Forelimb muscle (tissue), 1 donor: ENCODE data around the gene CMTM4. TPM values are rescaled to one million over a fixed set of nuclear protein-coding genes. Genes with fewer than 3 reads are reported as not detected.
"Not testable (repeated sequence)": the region's sequence is repeated elsewhere in the genome, so short reads cannot be mapped to it uniquely, and the experiment has no call there.

Experiments
- DNase-seq: peaks from one replicate; pipeline ENCODE4 v3.0.0-alpha.2; 2013; ENCODE audit warnings: low read depth
- polyA plus RNA-seq: library from polyadenylated mRNA; unstranded; fragments of 120-200 nt; gene quantifications from one replicate; pipeline ENCODE4 v1.2.1, GENCODE V29; 2013; ENCODE audit not compliant: insufficient read length

Gene CMTM4
- polyA plus RNA-seq, 1 donor, result 8.8 TPM

DNA sequence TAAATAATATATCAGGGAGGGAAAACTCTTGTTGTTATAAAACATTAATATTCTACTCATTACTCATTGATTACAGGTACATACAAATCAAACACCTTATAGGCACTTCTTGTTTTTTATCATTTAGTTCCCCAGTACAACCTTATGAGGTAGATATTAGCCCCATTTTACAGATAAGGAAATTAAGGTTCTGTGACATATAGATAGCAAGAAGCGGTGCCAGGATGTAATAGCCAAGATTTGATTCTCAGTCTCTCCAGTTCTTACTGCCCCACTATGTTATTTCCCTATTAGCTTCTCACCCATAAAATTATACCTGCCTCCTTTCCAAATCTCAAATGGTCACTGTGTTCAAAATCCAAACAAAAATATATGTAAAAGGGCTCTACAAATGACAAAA lies 55.2 kb downstream of the CMTM4 start:
- DNase-seq, result no peak

DNA sequence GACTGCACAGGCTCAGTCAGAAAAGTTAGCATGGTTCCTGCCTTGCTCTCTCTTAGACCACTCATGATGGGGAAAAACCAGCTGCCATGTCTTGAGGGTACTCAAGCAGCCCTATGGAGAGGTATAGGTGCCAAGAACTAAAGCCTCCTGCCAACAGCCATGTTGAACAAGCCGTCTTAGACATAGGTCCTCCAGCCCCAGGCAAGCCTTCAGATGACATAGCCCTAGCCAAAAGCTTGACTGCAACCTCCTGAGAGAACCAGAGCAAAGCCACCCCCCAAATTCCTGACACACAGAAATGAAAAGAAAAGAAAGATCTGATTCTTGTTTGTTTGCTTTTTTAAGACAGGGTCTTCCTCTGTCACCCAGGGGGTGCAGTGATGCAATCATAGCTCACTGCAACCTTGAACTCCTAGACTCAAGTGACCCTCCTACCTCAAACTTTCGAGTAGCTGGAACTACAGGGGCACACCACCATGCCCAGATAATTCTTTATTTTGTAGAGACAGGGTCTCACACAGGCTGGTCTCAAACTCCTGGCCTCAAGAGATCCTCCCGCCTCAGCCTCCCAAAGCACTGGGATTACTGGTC lies 55.7 kb downstream of the CMTM4 start:
- DNase-seq, result no peak

DNA sequence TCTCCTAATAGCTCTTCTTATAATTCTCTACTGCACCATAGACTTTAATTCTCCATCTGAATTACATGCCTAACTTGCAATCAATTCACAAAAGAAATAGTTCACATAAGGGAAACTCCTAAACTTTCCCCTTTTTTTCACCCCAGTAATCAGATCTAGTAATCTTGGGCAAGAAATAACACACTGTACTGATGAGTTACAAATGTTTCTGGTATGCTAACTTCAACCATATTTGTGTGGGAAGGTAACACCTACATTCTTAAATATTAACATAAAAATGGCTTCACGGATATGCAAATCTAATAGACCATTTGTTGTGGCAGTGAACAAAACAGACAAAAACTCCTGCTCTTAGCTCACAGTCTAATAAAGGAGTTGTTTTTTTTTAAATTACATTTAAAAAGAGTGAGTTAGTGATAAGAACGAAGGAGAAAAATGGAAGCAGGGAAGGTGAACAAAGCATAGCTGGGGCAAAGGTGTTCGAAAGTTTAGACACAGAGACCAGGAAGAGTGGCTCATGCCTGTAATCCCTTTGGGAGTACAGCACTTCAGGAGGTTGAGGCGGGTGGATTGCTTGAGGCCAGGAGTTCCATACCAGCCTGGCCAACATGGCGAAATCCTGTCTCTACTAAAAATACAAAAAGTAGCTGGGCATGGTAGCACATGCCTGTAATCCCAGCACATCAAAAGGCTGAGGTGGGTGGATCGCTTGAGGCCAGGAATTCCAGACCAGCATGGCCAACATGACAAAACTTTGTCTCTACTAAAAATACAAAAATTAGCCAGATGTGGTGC lies 57.3 kb downstream of the CMTM4 start:
- DNase-seq, result no peak

DNA sequence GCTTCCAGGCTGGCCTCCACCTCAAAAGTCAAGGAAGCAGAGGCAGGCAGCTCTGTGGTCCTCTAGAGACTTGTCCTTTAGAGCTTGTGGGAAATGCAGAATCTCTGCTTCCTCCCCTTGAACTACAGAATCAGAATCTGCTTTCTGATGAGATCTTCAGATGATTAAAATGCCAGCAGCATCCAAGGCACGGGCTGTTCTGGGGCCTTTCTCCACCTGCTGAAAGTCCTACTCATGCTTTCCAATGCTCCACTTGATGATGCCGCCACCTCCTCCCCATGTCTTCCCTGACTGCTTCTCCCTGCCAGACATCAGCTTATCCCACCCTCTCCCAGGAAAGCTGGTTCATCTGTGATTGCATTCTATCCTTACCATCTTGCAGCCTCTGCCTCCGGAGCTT lies 58.7 kb downstream of the CMTM4 start:
- no peak for DNase-seq

DNA sequence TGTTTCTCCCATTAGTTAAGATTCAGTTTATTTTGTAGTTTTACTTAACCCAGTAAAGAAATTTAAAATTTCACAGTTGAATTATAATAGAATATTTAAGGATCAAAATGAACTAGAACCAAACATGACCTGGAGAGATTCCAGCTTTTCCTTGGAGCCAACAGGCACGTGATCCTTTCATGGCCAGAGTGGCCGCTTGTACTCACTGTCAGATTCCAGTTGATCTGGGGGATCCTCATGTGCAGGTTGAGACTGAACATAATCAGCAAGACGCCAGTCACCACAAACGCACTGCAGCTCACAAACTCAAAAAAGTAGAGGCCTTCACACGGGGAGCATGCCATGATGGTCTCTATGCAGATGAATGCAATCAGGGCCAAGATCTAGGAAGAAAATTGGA lies 60.3 kb downstream of the CMTM4 start:
- no peak for DNase-seq

DNA sequence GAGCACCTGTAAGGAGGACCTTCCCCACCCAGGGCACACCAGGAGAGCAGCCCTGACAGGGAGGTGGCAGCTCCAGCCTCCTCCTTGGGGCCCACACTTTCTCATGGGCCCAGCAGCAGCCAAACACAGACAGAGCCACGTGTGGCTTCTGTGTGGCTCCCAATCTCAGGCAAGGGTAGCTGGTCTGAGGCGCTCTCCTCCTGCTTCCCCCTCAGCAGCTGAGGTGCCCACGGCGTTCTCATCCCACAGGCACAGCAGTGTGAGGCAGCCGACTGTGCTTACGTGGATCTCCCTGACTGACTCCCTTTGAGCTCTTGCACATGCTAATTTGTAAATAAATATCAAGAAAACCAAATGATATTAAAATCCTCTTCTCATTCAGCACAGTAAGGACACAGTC lies 61.1 kb downstream of the CMTM4 start:
- no peak for DNase-seq

DNA sequence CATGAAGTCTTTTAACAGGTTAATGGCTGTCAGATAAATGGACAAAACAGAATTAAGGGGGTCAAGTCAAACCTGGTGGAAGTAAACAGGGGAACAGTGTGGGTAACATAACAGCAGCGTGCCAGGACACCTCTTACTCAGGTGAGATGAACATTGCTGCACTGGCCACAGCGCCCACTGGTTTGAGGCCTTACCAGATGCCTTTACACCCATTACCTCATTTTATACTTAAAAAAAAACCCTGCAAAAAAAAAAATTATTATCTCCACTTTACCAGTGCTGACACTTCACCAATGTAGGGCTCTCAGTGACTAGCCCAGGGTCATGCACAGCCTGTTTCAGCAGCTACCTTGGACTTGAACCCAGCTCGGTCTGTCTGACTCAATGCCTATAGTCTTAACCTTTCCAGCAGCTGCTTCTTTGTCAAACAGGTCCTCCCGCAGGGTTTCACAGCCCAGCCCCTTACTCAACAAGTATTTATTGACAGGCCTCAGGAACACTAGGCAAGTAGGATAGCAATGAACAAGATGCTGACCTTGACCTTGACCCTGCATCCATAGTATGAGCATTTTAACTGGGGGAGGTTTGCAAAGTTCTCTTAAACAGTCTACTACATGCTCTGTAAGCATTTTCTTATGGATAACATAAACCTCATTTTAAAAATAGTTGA lies 61.9 kb downstream of the CMTM4 start:
- DNase-seq, result no peak

DNA sequence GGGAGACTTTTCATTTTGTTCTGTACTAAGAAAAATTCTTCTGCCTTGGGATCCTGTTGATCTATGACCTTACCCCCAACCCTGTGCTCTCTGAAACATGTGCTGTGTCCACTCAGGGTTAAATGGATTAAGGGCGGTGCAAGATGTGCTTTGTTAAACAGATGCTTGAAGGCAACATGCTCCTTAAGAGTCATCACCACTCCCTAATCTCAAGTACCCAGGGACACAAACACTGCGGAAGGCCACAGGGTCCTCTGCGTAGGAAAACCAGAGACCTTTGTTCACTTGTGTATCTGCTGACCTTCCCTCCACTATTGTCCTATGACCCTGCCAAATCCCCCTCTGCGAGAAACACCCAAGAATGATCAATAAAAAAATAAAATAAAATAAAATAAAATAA lies 65.0 kb downstream of the CMTM4 start:
- DNase-seq, result not testable (repeated sequence)

DNA sequence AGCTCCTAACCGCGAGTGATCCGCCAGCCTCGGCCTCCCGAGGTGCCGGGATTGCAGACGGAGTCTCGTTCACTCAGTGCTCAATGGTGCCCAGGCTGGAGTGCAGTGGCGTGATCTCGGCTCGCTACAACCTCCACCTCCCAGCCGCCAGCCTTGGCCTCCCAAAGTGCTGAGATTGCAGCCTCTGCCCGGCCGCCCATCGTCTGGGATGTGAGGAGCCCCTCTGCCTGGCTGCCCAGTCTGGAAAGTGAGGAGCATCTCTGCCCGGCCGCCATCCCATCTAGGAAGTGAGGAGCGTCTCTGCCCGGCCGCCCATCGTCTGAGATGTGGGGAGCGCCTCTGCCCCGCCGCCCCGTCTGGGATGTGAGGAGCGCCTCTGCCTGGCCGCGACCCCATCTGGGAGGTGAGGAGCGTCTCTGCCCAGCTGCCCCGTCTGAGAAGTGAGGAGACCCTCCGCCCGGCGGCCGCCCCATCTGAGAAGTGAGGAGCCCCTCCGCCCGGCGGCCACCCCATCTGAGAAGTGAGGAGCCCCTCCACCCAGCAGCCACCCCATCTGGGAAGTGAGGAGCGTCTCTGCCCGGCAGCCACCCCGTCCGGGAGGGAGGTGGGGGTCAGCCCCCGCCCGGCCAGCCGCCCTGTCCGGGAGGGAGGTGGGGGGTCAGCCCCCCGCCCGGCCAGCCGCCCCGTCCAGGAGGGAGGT lies 65.8 kb downstream of the CMTM4 start:
- not testable (repeated sequence) for DNase-seq

DNA sequence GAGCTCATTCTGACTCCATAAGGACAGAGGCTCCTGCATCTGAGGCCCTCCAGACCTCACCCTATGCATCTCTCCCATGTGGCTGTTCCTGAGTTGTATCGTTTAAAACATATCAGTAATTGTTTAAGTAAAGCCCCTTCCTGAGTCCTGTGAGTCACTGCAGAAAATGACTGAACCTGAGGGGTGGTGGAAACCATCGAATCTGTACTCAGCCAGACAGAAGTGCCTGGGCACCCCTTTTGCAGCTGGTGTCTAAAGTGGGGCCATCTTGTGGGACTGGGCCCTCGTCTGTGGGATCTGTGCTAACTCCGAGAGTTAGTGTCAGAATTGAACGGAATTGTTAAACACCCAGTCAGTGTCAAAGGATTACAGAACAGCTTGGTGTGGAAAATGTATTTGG lies 66.7 kb downstream of the CMTM4 start:
- no peak for DNase-seq

DNA sequence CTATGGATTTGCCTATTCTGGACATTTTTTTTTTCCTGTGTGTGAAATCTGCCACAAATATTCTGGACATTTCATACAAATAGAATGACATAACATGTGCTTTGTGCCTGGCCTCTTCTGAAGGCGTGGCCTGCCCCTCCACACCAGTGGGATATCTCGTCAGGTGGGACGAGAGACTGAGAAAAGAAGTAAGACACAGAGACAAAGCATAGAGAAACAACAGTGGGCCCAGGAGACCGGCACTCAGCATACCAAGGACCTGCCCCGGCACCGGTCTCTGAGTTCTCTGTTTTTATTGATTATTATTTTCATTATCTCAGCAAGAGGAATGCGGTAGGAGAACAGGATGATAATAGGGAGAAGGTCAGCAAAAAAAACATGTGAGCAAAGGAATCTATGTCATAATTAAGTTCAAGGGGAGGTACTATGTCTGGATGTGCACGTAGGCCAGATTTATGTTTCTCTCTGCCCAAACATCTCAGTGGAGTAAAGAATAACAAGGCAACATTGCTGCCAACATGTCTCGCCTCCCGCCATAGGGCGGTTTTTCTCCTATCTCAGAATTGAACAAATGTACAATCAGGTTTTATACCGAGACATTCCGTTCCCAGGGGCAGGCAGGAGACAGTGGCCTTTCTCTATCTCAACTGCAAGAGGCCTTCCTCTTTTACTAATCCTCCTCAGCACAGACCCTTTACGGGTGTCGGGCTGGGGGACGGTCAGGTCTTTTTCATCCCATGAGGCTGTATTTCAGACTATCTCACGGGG lies 68.7 kb downstream of the CMTM4 start:
- DNase-seq, result not testable (repeated sequence)

DNA sequence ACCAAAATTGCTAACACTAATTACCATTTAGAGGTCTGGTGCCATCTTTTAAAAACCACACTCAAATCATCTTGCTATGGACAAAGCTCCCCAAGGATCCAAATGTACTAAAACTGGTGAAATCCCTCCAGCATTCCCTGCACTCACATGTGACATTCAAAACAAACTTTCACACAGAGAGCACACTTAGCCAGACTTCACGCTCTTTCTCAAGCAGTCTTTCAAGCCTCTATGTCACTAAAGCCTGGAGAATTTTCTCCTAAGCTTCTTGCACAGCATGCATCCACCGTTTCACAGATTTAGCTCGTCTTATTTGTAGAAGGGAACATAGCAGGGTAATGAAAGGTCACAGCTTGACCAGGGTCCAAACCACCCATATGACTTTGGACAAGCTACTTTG lies 72.8 kb downstream of the CMTM4 start:
- no peak for DNase-seq

DNA sequence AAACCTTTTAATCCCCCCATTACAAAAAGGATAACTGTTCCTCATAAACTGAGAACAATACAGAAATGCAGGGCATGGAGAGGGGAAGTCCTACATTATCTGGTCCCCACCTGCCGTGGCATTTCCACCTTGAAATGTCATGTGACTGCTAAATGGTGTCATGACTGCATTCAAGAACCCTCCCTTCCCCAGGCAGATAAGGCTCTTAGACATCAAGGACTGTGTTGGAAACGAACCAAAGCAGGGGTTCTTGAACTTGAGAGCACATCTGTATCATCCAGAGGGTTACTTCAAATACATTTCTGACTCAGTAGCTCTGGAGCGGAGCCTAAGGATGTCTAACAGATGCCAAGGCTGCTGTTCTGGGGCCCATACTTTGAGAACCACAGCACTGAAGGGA lies 73.7 kb downstream of the CMTM4 start:
- DNase-seq, result no peak

DNA sequence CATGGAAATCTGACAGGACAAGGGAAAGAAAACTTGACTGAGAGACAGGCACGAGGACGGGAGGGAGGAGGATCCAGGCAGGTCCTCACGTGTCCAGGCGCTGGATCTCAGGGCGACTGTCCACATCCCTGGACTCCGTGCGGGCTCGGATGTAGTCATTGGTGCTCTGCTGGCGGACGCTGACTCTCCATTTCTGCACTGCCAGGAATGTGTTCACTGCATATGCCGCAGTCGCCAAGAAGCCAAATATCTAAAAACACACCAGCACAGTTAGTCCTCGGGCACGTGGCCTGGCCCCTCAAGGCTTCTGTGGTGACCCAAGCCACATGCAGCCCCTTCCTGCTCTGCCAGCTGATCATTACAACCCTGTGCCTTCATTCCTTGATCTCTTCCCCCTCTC lies 74.6 kb downstream of the CMTM4 start:
- no peak for DNase-seq

DNA sequence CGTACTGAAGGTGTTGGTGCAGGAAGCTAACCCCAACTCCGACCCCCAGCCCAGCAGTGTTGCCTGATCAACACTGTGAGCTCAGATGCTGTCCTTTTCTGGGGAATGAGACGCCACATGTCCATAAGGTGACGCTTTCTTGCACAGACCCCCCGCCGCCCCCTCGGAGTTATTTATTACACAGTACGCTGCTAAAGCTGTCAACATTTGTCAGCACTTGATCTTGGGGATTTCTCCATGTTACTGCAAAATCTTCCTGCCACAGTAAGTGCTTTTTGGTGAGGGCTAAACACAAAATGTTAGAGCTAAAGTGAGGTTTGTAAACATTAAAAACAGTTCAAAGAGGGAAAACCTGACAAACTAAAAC lies 76.1 kb downstream of the CMTM4 start:
- DNase-seq, result no peak

DNA sequence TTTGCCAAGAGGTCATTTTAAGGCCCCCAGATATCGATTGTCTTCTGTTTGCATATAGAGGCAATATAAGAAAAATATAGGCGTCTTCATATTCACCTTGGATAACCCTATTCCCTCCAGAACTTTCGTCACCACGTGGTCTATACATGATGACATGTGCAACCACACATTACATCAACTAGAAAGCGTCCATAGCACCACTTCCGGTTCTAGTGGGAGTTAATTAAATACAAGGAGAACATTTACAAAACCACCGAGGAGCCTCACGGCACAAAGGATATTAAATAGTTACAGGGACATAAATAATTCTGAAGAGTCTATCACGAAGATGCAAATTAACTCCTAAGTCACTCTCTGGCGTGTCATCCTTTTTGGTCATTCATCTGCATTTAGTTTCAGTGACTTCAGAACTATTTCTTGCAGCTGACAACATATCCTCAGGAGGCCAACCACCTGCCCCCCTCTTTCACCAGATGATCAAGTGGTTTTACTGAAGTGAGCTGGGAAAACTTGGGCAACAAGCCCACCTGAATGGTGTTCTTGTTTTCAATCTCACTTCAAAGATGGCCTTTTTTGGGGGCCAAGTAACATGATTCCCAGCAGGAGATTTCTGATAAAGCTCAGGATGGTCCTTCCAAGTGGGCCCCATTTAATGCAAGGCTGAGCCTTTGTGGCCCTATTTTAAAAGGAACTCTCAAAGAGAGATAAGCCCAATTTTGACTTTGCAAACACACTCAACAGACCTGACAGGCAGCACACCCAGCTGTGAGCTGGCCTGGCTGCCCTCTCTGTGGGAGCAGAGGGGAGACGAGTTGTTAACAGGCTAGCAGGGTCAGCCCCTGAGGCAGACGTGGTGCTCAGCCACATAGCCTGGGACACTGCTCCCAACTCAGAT lies 76.8 kb downstream of the CMTM4 start:
- DNase-seq, result no peak

DNA sequence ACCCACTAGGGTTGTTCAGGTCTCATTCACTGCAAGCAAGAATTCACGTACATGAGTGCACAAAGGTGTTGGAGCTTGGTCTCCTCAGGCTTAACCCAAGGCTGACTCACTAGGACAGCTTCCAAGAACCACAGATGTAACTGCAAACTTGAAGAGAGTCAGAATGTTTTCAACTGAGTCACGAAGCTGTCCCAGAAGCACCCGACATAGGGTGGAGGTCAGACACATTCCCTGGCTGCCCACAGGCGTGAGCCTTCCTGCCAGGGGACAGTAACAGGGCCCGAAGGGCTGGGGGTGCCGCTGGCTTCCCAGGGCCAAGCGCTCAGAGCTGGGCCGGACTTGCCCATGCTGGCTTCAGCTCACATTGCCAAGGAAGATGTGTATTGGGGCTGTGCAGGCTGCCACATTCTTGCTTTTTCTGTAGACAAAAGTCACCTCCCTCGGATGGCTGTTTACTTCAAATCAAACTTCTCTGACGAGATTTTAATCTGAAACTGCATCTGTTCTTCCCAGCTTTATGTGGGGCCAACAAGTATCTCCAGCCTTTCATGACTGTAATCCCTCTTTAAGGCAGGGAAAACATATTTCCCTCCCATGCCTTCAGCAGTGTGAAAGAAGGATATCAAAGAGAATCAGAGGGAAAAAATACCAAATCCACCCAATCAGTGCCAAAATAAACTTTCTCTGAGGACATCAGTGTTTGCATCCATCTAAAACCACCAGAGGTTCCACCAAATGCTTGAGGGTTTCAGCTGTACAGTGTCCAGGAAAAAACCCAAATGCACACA lies 77.8 kb downstream of the CMTM4 start:
- no peak for DNase-seq

DNA sequence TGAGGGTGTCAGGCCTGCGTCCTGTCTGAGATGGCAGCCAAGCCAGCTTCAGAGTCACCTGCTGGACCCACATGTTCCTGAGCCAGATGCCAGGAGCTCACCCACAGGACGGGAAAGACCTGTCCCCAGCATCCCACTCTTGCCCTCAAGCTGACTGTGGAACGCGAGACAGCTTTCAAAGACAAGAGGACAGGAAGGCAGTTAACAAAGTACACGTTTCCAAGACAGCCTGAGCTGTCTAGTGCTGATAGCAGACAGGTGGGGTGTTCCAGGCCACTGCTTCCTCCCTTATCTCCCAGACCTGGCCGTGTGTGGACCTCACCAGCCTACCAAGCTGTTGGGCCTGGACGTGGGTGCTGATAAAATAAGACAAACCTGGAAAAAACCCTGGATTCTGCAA lies 78.8 kb downstream of the CMTM4 start:
- no peak for DNase-seq

DNA sequence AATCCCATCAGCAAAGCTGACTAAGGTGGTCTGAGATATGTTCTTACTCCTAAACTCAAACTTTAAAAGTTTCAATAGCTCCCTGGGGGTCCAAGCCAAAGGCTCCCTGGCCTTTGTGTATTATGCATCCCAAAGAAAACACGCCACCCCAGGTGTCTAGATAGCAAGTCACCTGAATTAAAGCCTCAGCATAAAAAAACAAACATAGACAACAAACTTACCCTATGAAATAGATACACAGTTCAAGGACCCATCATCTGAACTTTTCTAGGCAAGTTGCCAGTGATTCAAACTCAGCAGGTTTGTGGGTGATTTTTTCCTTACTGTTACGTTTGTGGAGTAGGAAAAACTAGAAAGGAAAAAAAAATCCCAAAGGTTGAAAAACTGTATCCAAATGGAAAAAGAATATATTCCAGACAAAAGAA lies 79.5 kb downstream of the CMTM4 start:
- DNase-seq, result no peak

DNA sequence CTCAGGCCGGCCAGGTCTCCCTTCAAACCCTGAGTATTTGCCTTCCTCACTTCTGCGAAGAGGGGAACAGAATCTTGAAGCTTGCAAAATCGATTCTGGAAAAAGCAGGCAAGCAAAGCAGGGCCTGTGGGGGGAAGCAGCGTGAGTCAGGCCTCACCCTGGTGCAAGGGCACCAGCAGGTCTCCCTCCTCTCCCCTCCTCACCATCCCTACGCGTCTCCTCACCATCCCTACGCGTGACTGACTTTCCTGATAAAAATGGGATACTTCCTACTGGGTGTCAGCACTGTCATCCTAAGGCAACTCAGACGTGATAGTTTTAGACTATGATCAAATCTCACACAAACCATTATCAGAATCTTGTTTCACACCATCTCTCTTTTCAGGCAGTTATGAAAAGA lies 80.0 kb downstream of the CMTM4 start:
- no peak for DNase-seq
